ENCODE results near the gene PTPRD.

- TF ChIP-seq, protein P1, sequence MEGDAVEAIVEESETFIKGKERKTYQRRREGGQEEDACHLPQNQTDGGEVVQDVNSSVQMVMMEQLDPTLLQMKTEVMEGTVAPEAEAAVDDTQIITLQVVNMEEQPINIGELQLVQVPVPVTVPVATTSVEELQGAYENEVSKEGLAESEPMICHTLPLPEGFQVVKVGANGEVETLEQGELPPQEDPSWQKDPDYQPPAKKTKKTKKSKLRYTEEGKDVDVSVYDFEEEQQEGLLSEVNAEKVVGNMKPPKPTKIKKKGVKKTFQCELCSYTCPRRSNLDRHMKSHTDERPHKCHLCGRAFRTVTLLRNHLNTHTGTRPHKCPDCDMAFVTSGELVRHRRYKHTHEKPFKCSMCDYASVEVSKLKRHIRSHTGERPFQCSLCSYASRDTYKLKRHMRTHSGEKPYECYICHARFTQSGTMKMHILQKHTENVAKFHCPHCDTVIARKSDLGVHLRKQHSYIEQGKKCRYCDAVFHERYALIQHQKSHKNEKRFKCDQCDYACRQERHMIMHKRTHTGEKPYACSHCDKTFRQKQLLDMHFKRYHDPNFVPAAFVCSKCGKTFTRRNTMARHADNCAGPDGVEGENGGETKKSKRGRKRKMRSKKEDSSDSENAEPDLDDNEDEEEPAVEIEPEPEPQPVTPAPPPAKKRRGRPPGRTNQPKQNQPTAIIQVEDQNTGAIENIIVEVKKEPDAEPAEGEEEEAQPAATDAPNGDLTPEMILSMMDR (IDR thresholded peaks at IDR 0.05; ENCODE audit: insufficient read depth, low read length, poor library complexity, severe bottlenecking): no peak
- TF ChIP-seq EZH2phosphoT487 (conservative IDR thresholded peaks at IDR 0.05; ENCODE audit: low read length): no peak
Observed at GRCh38 chr9:9799287-9799686, 813.5 kb downstream of the PTPRD start.
